ENCODE results near the gene DSCAML1.

The DSCAML1 gene

GRCh38 chr11:117670443-117670842 is 126.6 kb downstream of the DSCAML1 start:
- Histone ChIP-seq H2BK120ac (ENCODE audit: insufficient read depth, low read length, poor library complexity) (no peak overlapping the region), H4K91ac (ENCODE audit: low read depth, low read length) (no peak overlapping the region)
- WGBS (ENCODE audit: extremely low coverage, insufficient coverage, insufficient read length) = no CpG with 5 or more reads among the region's 5 CpGs

DNA sequence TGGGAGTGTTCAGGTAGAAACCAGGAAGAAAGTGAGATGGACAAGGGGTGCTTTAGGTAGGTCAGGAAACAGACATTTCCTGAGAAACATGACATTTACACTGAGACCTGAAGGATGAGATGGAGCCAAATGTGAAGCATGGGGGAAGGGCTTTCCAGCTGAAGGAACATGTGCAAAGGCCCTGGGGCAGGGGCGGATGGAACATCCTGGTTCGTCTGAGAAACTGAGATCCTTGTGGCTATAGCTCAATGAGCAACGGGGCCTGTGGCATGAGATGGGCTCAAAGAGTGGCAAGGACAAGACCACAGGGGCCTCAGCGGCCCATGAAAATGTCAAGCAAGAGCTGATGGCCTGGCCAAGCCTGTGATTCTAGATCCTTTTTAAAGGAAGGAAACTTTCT is 127.4 kb downstream of the DSCAML1 start:
- Histone ChIP-seq H2AFZ (ENCODE audit: insufficient read depth, low read length, poor library complexity) (no peak overlapping the region), H2AK5ac (ENCODE audit: low read length) (no peak overlapping the region)

More at GRCh38 chr11:117670443-117670842, 126.6 kb downstream of the DSCAML1 start:
- Histone ChIP-seq H2AK5ac (ENCODE audit: low read length) (no peak overlapping the region), H4K8ac (ENCODE audit: low read depth, low read length) (no peak overlapping the region), H3K23ac (ENCODE audit: low read length) (no peak overlapping the region), H2AFZ (ENCODE audit: insufficient read depth, low read length, poor library complexity) (no peak overlapping the region), H3K4ac (ENCODE audit: low read depth, low read length) (no peak overlapping the region), H3K4me2 (ENCODE audit: low read length) (no peak overlapping the region), H3K79me2 (ENCODE audit: control insufficient read depth, insufficient read depth, low read length, poor library complexity) (no peaks in the 10 kb centered on the region), H3K36me3 (ENCODE audit: control insufficient read depth in 1 of 2, insufficient read depth in 2 of 2, low read length in 2 of 2) (no peaks in the 10 kb centered on the region), H3K79me1 (ENCODE audit: low read length) (no peaks in the 10 kb centered on the region), H3K27ac (ENCODE audit: low read depth, low read length) (no peak overlapping the region), H3K27me3 (ENCODE audit: insufficient read depth, low read length) (no peaks in the 10 kb centered on the region), H2BK5ac (ENCODE audit: low read depth, low read length, poor library complexity) (no peak overlapping the region), H2BK12ac (ENCODE audit: low read length) (no peak overlapping the region), H3K9me3 (ENCODE audit: insufficient read depth, low read depth, low read length) (no peaks in the 10 kb centered on the region), H4K12ac (ENCODE audit: low read depth, low read length) (no peak overlapping the region), H3K14ac (ENCODE audit: low read length) (no peak overlapping the region), H3K9ac (ENCODE audit: low read length) (no peak overlapping the region), H3K4me3 (ENCODE audit: low read depth, low read length) (no peak overlapping the region), H3K4me1 (ENCODE audit: control insufficient read depth in 1 of 2, insufficient read depth in 2 of 2, low read length in 2 of 2) (no peaks in the 10 kb centered on the region), H3K18ac (ENCODE audit: low read length) (no peak overlapping the region)
- no peak for DNase-seq

DNA sequence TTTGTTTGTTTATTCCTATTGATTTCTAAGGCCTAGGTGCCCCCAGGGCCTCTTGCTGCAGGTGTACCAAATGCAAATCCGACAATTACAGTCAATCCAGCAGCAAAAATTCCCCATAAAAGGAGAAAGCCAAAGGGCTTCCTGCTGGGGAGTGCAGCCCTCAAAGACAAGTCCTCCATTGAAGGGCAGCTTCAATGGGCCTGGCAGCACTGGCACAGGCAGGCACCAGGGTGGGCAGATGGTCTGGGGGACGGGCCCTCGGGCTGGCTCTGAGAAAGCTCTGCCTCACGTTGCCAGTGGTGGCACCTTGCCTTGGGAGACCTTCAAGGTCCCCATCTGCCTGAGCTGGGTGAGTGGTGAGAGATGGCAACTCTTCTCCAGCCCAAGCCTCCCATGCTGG is 128.0 kb downstream of the DSCAML1 start:
- Histone ChIP-seq H3K4ac (ENCODE audit: low read depth, low read length) (no peak overlapping the region), H4K8ac (ENCODE audit: low read depth, low read length) (no peak overlapping the region), H3K27me3 (ENCODE audit: insufficient read depth, low read length) (no peaks in the 10 kb centered on the region), H3K23ac (ENCODE audit: low read length) (no peak overlapping the region), H3K18ac (ENCODE audit: low read length) (no peak overlapping the region), H3K4me1 (ENCODE audit: control insufficient read depth in 1 of 2, insufficient read depth in 2 of 2, low read length in 2 of 2) (peaks cover 1 to 7% of the 10 kb centered on the region in 2 experiments), H3K9ac (ENCODE audit: low read length) (no peak overlapping the region), H3K79me2 (ENCODE audit: control insufficient read depth, insufficient read depth, low read length, poor library complexity) (no peaks in the 10 kb centered on the region), H2AFZ (ENCODE audit: insufficient read depth, low read length, poor library complexity) (no peak overlapping the region), H2BK5ac (ENCODE audit: low read depth, low read length, poor library complexity) (no peak overlapping the region), H3K9me3 (ENCODE audit: insufficient read depth, low read depth, low read length) (no peaks in the 10 kb centered on the region), H2AK5ac (ENCODE audit: low read length) (no peak overlapping the region), H3K4me2 (ENCODE audit: low read length) (no peak overlapping the region), H3K14ac (ENCODE audit: low read length) (no peak overlapping the region), H4K12ac (ENCODE audit: low read depth, low read length) (no peak overlapping the region), H3K36me3 (ENCODE audit: control insufficient read depth in 1 of 2, insufficient read depth in 2 of 2, low read length in 2 of 2) (no peaks in the 10 kb centered on the region), H3K79me1 (ENCODE audit: low read length) (no peaks in the 10 kb centered on the region), H4K91ac (ENCODE audit: low read depth, low read length) (no peak overlapping the region), H3K27ac (ENCODE audit: low read depth, low read length) (no peak overlapping the region), H2BK12ac (ENCODE audit: low read length) (no peak overlapping the region), H3K4me3 (ENCODE audit: low read depth, low read length) (no peak overlapping the region), H2BK120ac (ENCODE audit: insufficient read depth, low read length, poor library complexity) (no peak overlapping the region)
- WGBS (ENCODE audit: extremely low coverage, insufficient coverage, insufficient read length) = no CpG with 5 or more reads among the region's 4 CpGs
- DNase-seq = no peak

More for the DNA sequence above, 127.4 kb downstream of the DSCAML1 start:
- H3K18ac ChIP-seq (ENCODE audit: low read length) = no peak overlapping the region
- H3K9ac ChIP-seq (ENCODE audit: low read length) = no peak overlapping the region
- no peaks in the 10 kb centered on the region for H3K9me3 ChIP-seq (ENCODE audit: insufficient read depth, low read depth, low read length)
- H2BK120ac ChIP-seq (ENCODE audit: insufficient read depth, low read length, poor library complexity) = no peak overlapping the region
- no peak overlapping the region for H4K12ac ChIP-seq (ENCODE audit: low read depth, low read length)
- H3K14ac ChIP-seq (ENCODE audit: low read length) = no peak overlapping the region
- no peaks in the 10 kb centered on the region for H3K27me3 ChIP-seq (ENCODE audit: insufficient read depth, low read length)
- no peaks in the 10 kb centered on the region for H3K79me2 ChIP-seq (ENCODE audit: control insufficient read depth, insufficient read depth, low read length, poor library complexity)
- H3K4me1 ChIP-seq (ENCODE audit: control insufficient read depth in 1 of 2, insufficient read depth in 2 of 2, low read length in 2 of 2) = peaks cover 1 to 7% of the 10 kb centered on the region in 2 experiments
- no peak overlapping the region for H3K4ac ChIP-seq (ENCODE audit: low read depth, low read length)
- H3K23ac ChIP-seq (ENCODE audit: low read length) = no peak overlapping the region
- DNase-seq = no peak
- H3K4me2 ChIP-seq (ENCODE audit: low read length) = no peak overlapping the region
- H4K8ac ChIP-seq (ENCODE audit: low read depth, low read length) = no peak overlapping the region
- H2BK5ac ChIP-seq (ENCODE audit: low read depth, low read length, poor library complexity) = no peak overlapping the region
- no peak overlapping the region for H4K91ac ChIP-seq (ENCODE audit: low read depth, low read length)
- no peaks in the 10 kb centered on the region for H3K79me1 ChIP-seq (ENCODE audit: low read length)
- H3K36me3 ChIP-seq (ENCODE audit: control insufficient read depth in 1 of 2, insufficient read depth in 2 of 2, low read length in 2 of 2) = no peaks in the 10 kb centered on the region
- WGBS (ENCODE audit: extremely low coverage, insufficient coverage, insufficient read length) = no CpG with 5 or more reads among the region's 4 CpGs
- no peak overlapping the region for H3K27ac ChIP-seq (ENCODE audit: low read depth, low read length)
- H2BK12ac ChIP-seq (ENCODE audit: low read length) = no peak overlapping the region
- no peak overlapping the region for H3K4me3 ChIP-seq (ENCODE audit: low read depth, low read length)

DNA sequence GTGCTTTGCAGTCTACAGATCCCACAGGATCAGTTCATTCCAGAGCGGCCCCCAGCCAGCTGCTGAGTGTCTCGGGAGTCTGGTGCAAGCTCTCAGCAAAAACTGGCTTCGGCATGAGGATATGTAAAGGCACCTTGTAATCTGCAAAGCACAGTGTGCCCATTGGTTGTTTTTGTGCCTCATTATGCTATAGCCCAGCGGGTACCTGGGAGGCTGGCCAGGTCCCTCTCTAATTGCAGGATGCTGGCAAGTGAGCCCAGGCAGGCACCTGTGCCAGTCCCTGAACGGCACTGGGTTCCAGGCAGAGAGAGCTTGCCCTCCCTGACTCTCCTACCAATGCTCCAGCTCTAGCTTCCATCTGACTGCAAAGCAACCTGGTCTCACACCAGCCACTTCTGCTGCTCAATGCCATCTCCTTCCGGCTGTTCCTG is 128.7 kb downstream of the DSCAML1 start:
- Histone ChIP-seq H3K4me1 (ENCODE audit: control insufficient read depth in 1 of 2, insufficient read depth in 2 of 2, low read length in 2 of 2) (peaks cover 1 to 7% of the 10 kb centered on the region in 2 experiments), H3K27ac (ENCODE audit: low read depth, low read length) (no peak overlapping the region), H3K4me2 (ENCODE audit: low read length) (no peak overlapping the region), H4K12ac (ENCODE audit: low read depth, low read length) (no peak overlapping the region), H3K23ac (ENCODE audit: low read length) (no peak overlapping the region), H4K91ac (ENCODE audit: low read depth, low read length) (no peak overlapping the region), H3K9ac (ENCODE audit: low read length) (no peak overlapping the region), H3K4me3 (ENCODE audit: low read depth, low read length) (no peak overlapping the region), H3K79me2 (ENCODE audit: control insufficient read depth, insufficient read depth, low read length, poor library complexity) (no peaks in the 10 kb centered on the region), H3K9me3 (ENCODE audit: insufficient read depth, low read depth, low read length) (no peaks in the 10 kb centered on the region), H4K8ac (ENCODE audit: low read depth, low read length) (no peak overlapping the region), H3K79me1 (ENCODE audit: low read length) (no peaks in the 10 kb centered on the region), H3K4ac (ENCODE audit: low read depth, low read length) (no peak overlapping the region), H3K18ac (ENCODE audit: low read length) (no peak overlapping the region), H2BK5ac (ENCODE audit: low read depth, low read length, poor library complexity) (no peak overlapping the region), H2AK5ac (ENCODE audit: low read length) (no peak overlapping the region), H3K27me3 (ENCODE audit: insufficient read depth, low read length) (no peaks in the 10 kb centered on the region), H2BK12ac (ENCODE audit: low read length) (no peak overlapping the region), H2BK120ac (ENCODE audit: insufficient read depth, low read length, poor library complexity) (no peak overlapping the region), H3K36me3 (ENCODE audit: control insufficient read depth in 1 of 2, insufficient read depth in 2 of 2, low read length in 2 of 2) (no peaks in the 10 kb centered on the region), H3K14ac (ENCODE audit: low read length) (no peak overlapping the region), H2AFZ (ENCODE audit: insufficient read depth, low read length, poor library complexity) (no peak overlapping the region)
- no CpG with 5 or more reads among the region's 6 CpGs for whole genome bisulfite sequencing (ENCODE audit: extremely low coverage, insufficient coverage, insufficient read length)
- no peak for DNase-seq
